Endothelial cell of umbilical vein (primary cell): ENCODE results near the gene GPAT3. TPM values are rescaled to one million over a fixed set of nuclear protein-coding genes. Genes with fewer than 3 reads are reported as not detected.

Source experiments
- BruUV-seq: library from RNA; stranded (reverse); fragments of 400-500 nt; replicated peaks from 2 replicates; lab custom pipeline; 2021; lab: Mats Ljungman, UMichigan
- CTCF ChIA-PET: fragments of 300-600, 350-600 bp; sonication (Branson Sonifier 250); formaldehyde crosslinking; loops from one replicate; lab custom pipeline; 2021; ENCODE audit warnings: antibody characterized with exemption, inconsistent platforms; lab: Charles Lee
- POLR2A ChIA-PET: fragments of 300-600, 350-600 bp; sonication (Branson Sonifier 250); formaldehyde crosslinking; loops from one replicate; lab custom pipeline; 2021; ENCODE audit warnings: antibody characterized with exemption, inconsistent platforms; lab: Charles Lee
- DNase-seq: peaks from one replicate; pipeline ENCODE4 v3.0.0-alpha.2; 2011; ENCODE audit warnings: low read depth, low spot score
- FAIRE-seq: peaks from 2 replicates; lab custom pipeline; 2011; peaks lifted over from hg19 to GRCh38; lab: Jason Lieb, UNC
- H2AFZ ChIP-seq: 2 replicates; pipeline ENCODE4 v1.6.0; 2012; ENCODE audit warnings: low read depth, low read length, control low read depth, inconsistent platforms
- H3K27ac ChIP-seq: 2 replicates; pipeline ENCODE4 v1.5.1; 2011; ENCODE audit warnings: low read depth, mild to moderate bottlenecking, control low read depth, low read length, moderate library complexity; ENCODE audit not compliant: insufficient read depth
- H3K27me3 ChIP-seq, 2 experiments: 2 replicates each; pipeline versions ENCODE4 v1.6.0 to v1.6.1; 2011; ENCODE audit warnings: low read length in 2 of 2, mixed read lengths in 1 of 2; ENCODE audit not compliant: control insufficient read depth in 2 of 2, insufficient read depth in 2 of 2
- H3K36me3 ChIP-seq, 2 experiments: 2 replicates in 1 of 2; 3 replicates in 1 of 2; pipeline ENCODE4 v1.5.1; 2011; ENCODE audit warnings: low read length in 2 of 2, mild to moderate bottlenecking in 1 of 2, moderate library complexity in 1 of 2; ENCODE audit not compliant: control insufficient read depth in 2 of 2, insufficient read depth in 2 of 2; ENCODE audit errors: extremely low read depth in 1 of 2
- H3K4me1 ChIP-seq: 3 replicates; pipeline ENCODE4 v1.5.1; 2011; ENCODE audit warnings: mild to moderate bottlenecking, low read length; ENCODE audit not compliant: control insufficient read depth, insufficient read depth; ENCODE audit errors: extremely low read depth
- H3K4me2 ChIP-seq: 2 replicates; pipeline ENCODE4 v1.6.1; 2011; ENCODE audit warnings: low read length, control low read depth, mixed read lengths; ENCODE audit not compliant: insufficient read depth
- H3K4me3 ChIP-seq, 3 experiments: fragments of 200-600 bp in 1 of 3; sonication (generic), shearing (Covaris generic) in 1 of 3; replicated peaks in 1 of 3; 2 replicates each; pipeline ENCODE4 v1.5.1; 2011 to 2016; ENCODE audit warnings: control low read depth in 3 of 3, low read length in 3 of 3, mild to moderate bottlenecking in 2 of 3, inconsistent platforms in 1 of 3, low read depth in 1 of 3, moderate library complexity in 1 of 3; ENCODE audit not compliant: insufficient read depth in 1 of 3
- H3K79me2 ChIP-seq: 2 replicates; pipeline ENCODE4 v1.6.0; 2012; ENCODE audit warnings: low read length, inconsistent platforms; ENCODE audit not compliant: control insufficient read depth, insufficient read depth
- H3K9ac ChIP-seq: replicated peaks from 2 replicates; pipeline ENCODE3; 2011; ENCODE audit warnings: low read length, control low read depth; ENCODE audit not compliant: insufficient read depth; ENCODE audit errors: extremely low read depth
- H3K9me1 ChIP-seq: replicated peaks from 3 replicates; pipeline ENCODE4 v1.6.0; 2011; ENCODE audit warnings: mild to moderate bottlenecking, low read length; ENCODE audit not compliant: control insufficient read depth, insufficient read depth; ENCODE audit errors: extremely low read depth
- H3K9me3 ChIP-seq: replicated peaks from 2 replicates; pipeline ENCODE4 v1.5.1; 2012; ENCODE audit warnings: low read length, inconsistent platforms; ENCODE audit not compliant: control insufficient read depth, insufficient read depth
- H4K20me1 ChIP-seq: replicated peaks from 2 replicates; pipeline ENCODE3; 2011; ENCODE audit warnings: mild to moderate bottlenecking, low read length; ENCODE audit not compliant: control insufficient read depth, insufficient read depth; ENCODE audit errors: extremely low read depth
- EZH2 ChIP-seq: IDR thresholded peaks from 2 replicates; pipeline ENCODE4 v1.6.1; 2012; ENCODE audit warnings: borderline replicate concordance, low read depth, mild to moderate bottlenecking, moderate library complexity, low read length, inconsistent platforms; ENCODE audit not compliant: severe bottlenecking
- FOS ChIP-seq: IDR thresholded peaks from 2 replicates; pipeline ENCODE4 v1.6.1; 2011; ENCODE audit warnings: mild to moderate bottlenecking, low read length, moderate library complexity, borderline replicate concordance; ENCODE audit not compliant: insufficient read depth
- GATA2 ChIP-seq: IDR thresholded peaks from 2 replicates; pipeline ENCODE4 v1.7.0; 2011; ENCODE audit warnings: low read depth, mild to moderate bottlenecking, moderate library complexity, mixed read lengths, low read length; ENCODE audit not compliant: insufficient read length, insufficient read depth
- JUN ChIP-seq: IDR thresholded peaks from 2 replicates; pipeline ENCODE4 v1.6.1; 2011; ENCODE audit warnings: borderline replicate concordance, low read depth; ENCODE audit not compliant: insufficient read length, insufficient read depth
- MYC ChIP-seq: IDR thresholded peaks from one replicate; pipeline ENCODE4 v1.6.1; 2011; ENCODE audit warnings: mild to moderate bottlenecking, low read depth, low read length
- POLR2A ChIP-seq: IDR thresholded peaks from 2 replicates; pipeline ENCODE4 v1.6.1; 2012; ENCODE audit warnings: low read depth, mild to moderate bottlenecking, control low read depth, low read length
- POLR2AphosphoS5 ChIP-seq: IDR thresholded peaks from 2 replicates; pipeline ENCODE4 v1.6.1; 2012; ENCODE audit warnings: low read depth, mild to moderate bottlenecking, control low read depth, low read length, moderate library complexity; ENCODE audit not compliant: insufficient read depth
- dilution Hi-C: fragments of 300-500 bp; cut with MboI; formaldehyde crosslinking; loops from one replicate; pipeline ENCODE4 v1.15.0; 2019; ENCODE audit warnings: low sequenced_read_pairs; ENCODE audit not compliant: extremely low pct_ligation_motif_present
- intact Hi-C: fragments of 100-400 bp; cut with micrococcal nuclease; formaldehyde crosslinking; loops from one replicate; pipeline ENCODE4 v1.10.0; 2022
- polyA plus RNA-seq, 4 experiments: library from polyadenylated mRNA; depleted of rRNA in 3 of 4; stranded (reverse) in 3 of 4; unstranded in 1 of 4; fragments of >200 nt; gene quantifications; 2 replicates each; pipeline versions ENCODE4 v1.2.1 to v1.2.3, GENCODE V29; 2011 to 2012; ENCODE audit warnings: missing spikeins in 1 of 4
- total RNA-seq: library from RNA; stranded (reverse); gene quantifications from 2 replicates; pipeline ENCODE4 v1.2.3, GENCODE V29; 2021
- TF ChIP-seq, protein P1 (sequence below): IDR thresholded peaks from 2 replicates; pipeline ENCODE4 v1.6.1; 2011; ENCODE audit not compliant: insufficient read depth, insufficient read length
- TF ChIP-seq, protein P2 (sequence below), 2 donors: IDR thresholded peaks; 1 replicate in 1 of 2; 2 replicates in 1 of 2; pipeline ENCODE4 v1.5.1; 2011; ENCODE audit warnings: low read length in 2 of 2, mild to moderate bottlenecking in 2 of 2, moderate library complexity in 2 of 2, control low read depth in 1 of 2, inconsistent platforms in 1 of 2, low read depth in 1 of 2; ENCODE audit not compliant: insufficient read depth in 1 of 2; ENCODE audit errors: extremely low read depth in 1 of 2

The GPAT3 gene
- total and polyA plus RNA-seq, 2 donors (not counting 3 experiments of a cell fraction or from before 2014, with no cell fraction given): 0.36 to 2.1 TPM

DNA sequence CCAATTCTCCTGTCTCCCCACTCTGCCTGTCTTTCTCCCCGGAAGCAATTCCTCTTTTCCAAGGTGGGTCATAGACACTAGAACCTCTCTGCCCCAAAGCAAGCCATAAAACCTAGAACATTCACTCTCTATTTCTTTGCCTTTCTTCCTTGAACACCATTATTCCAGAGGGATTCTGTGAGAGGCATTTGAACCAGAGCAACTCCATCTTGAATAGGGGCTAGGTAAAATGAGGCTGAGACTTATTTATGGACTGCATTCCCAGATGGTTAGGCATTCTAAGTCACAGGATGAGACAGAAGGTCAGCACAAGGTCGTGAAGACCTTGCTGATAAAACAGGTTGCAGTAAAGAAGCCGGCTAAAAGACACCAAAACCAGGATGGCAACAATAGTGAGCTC is 13.7 kb upstream of the GPAT3 start:
- dilution Hi-C loops (no loop called here), intact Hi-C loops (no loop called here)
- Histone ChIP-seq H3K27me3 (peaks cover 3 to 5% of the 10 kb centered on the region in 2 experiments), H3K4me3 (no peak overlapping the region), H3K9ac (no peak overlapping the region), H3K4me1 (no peaks in the 10 kb centered on the region), H2AFZ (no peak overlapping the region), H4K20me1 (no peaks in the 10 kb centered on the region), H3K9me1 (no peaks in the 10 kb centered on the region), H3K36me3 (no peaks in the 10 kb centered on the region), H3K27ac (no peak overlapping the region), H3K79me2 (no peaks in the 10 kb centered on the region), H3K9me3 (no peaks in the 10 kb centered on the region), H3K4me2 (no peak overlapping the region)
- no TSS peak for BruUV-seq
- no peak for TF ChIP-seq POLR2A
- POLR2A ChIA-PET: no interaction called here
- no peak for FAIRE-seq
- CTCF ChIA-PET: no interaction called here
- DNase-seq: no peak

DNA sequence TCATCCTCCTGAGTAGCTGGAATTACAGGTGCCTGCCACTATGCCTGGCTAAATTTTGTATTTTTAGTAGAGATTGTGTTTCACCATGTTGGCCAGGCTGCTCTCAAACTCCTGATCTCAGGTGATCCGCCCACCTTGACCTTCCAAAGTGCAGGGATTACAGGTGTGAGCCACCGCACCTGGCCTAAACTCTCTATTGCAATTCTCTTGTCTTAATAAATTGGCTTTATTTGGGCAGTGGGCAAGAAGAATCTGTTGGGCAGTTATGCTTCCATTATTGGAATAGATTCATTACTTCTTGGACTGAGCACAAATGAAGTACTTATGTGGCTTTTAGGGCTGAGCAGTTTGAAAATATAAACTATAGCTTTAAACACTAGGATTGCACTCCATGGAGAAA is 8.2 kb upstream of the GPAT3 start:
- dilution Hi-C loops (no loop called here), intact Hi-C loops (no loop called here)
- no peak overlapping the region for H3K9ac ChIP-seq
- no peak overlapping the region for H2AFZ ChIP-seq
- no peaks in the 10 kb centered on the region for H3K79me2 ChIP-seq
- no peak overlapping the region for H3K4me2 ChIP-seq
- DNase-seq (no peak), FAIRE-seq (no peak)
- no peaks in the 10 kb centered on the region for H3K9me1 ChIP-seq
- H3K9me3 ChIP-seq: no peaks in the 10 kb centered on the region
- H4K20me1 ChIP-seq: no peaks in the 10 kb centered on the region
- POLR2A ChIA-PET: no interaction called here
- H3K27me3 ChIP-seq: peaks cover 3 to 6% of the 10 kb centered on the region in 2 experiments
- TF ChIP-seq, protein P1, sequence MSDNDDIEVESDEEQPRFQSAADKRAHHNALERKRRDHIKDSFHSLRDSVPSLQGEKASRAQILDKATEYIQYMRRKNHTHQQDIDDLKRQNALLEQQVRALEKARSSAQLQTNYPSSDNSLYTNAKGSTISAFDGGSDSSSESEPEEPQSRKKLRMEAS: no peak
- TF ChIP-seq FOS (no peak), POLR2A (no peak), GATA2 (no peak), JUN (no peak), POLR2AphosphoS5 (no peak), MYC (no peak), EZH2 (no peak)
- TF ChIP-seq, protein P2, sequence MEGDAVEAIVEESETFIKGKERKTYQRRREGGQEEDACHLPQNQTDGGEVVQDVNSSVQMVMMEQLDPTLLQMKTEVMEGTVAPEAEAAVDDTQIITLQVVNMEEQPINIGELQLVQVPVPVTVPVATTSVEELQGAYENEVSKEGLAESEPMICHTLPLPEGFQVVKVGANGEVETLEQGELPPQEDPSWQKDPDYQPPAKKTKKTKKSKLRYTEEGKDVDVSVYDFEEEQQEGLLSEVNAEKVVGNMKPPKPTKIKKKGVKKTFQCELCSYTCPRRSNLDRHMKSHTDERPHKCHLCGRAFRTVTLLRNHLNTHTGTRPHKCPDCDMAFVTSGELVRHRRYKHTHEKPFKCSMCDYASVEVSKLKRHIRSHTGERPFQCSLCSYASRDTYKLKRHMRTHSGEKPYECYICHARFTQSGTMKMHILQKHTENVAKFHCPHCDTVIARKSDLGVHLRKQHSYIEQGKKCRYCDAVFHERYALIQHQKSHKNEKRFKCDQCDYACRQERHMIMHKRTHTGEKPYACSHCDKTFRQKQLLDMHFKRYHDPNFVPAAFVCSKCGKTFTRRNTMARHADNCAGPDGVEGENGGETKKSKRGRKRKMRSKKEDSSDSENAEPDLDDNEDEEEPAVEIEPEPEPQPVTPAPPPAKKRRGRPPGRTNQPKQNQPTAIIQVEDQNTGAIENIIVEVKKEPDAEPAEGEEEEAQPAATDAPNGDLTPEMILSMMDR (IDR thresholded peaks at IDR 0.05; ENCODE audit: extremely low read depth in 1 of 2, insufficient read depth in 1 of 2, low read depth in 1 of 2, low read length in 2 of 2): no peak
- BruUV-seq: no TSS peak
- no peaks in the 10 kb centered on the region for H3K4me1 ChIP-seq
- CTCF ChIA-PET: interaction anchor here (1.5 to 2.0 kb wide), 2 partner anchors 29 to 117 kb away, joined by 3 to 4 read pairs; no protein-coding TSS in a partner anchor
- H3K27ac ChIP-seq: no peak overlapping the region
- H3K36me3 ChIP-seq: no peaks in the 10 kb centered on the region
- no peak overlapping the region for H3K4me3 ChIP-seq
